HL-60 (cell line): ENCODE measurements around the gene CKAP5.

ENCODE experiments used
- DNase-seq, 2 experiments: peaks; one replicate each; pipeline ENCODE4 v3.0.0-alpha.2; 2010 to 2020; ENCODE audit warnings: low read depth in 1 of 2, low spot score in 1 of 2
- H3K27ac ChIP-seq: fragments of 250-450 bp; sonication (Bioruptor Pico); replicated peaks from 2 replicates; pipeline ENCODE4 v1.5.1; 2020; ENCODE audit warnings: mild to moderate bottlenecking, moderate library complexity
- H3K27me3 ChIP-seq: fragments of 250-450 bp; sonication (Bioruptor Pico); 2 replicates; pipeline ENCODE4 v1.5.1; 2021; ENCODE audit warnings: mild to moderate bottlenecking, moderate library complexity; ENCODE audit not compliant: insufficient read depth, poor library complexity, severe bottlenecking
- H3K4me3 ChIP-seq: replicated peaks from 2 replicates; pipeline ENCODE4 v1.5.1; 2011; ENCODE audit warnings: mild to moderate bottlenecking, control low read depth, low read length; ENCODE audit not compliant: insufficient read depth
- CTCF ChIP-seq: IDR thresholded peaks from one replicate; pipeline ENCODE4 v1.5.1; 2011; ENCODE audit warnings: low read length, control low read depth, inconsistent platforms; ENCODE audit not compliant: insufficient read depth
- GABPA ChIP-seq: IDR thresholded peaks from 2 replicates; pipeline ENCODE4 v1.6.1; 2012; ENCODE audit warnings: low read depth
- POLR2AphosphoS5 ChIP-seq: IDR thresholded peaks from 2 replicates; pipeline ENCODE4 v1.6.1; 2012; ENCODE audit warnings: low read depth
- REST ChIP-seq: IDR thresholded peaks from 2 replicates; pipeline ENCODE4 v1.6.1; 2012; ENCODE audit warnings: low read depth; ENCODE audit not compliant: insufficient replicate concordance
- SPI1 ChIP-seq: IDR thresholded peaks from 2 replicates; pipeline ENCODE4 v1.6.1; 2012; ENCODE audit warnings: low read depth, mild to moderate bottlenecking, borderline replicate concordance

Gene CKAP5

GRCh38 chr11:46856605-46857343 lies 10.7 kb upstream of the CKAP5 start:
- Histone ChIP-seq H3K27ac (no peak overlapping the region), H3K4me3 (no peak overlapping the region), H3K27me3 (no peaks in the 10 kb centered on the region)
- DNase-seq: no peak
- no peak for TF ChIP-seq SPI1
- TF ChIP-seq REST: no peak
- TF ChIP-seq POLR2AphosphoS5: no peak

GRCh38 chr11:46855863-46856262 lies 9.8 kb upstream of the CKAP5 start:
- Histone ChIP-seq H3K27me3 (no peaks in the 10 kb centered on the region), H3K27ac (no peak overlapping the region), H3K4me3 (no peak overlapping the region)
- no peak for DNase-seq
- TF ChIP-seq SPI1: no peak
- no peak for TF ChIP-seq CTCF
- TF ChIP-seq REST: no peak
- no peak for TF ChIP-seq GABPA
- TF ChIP-seq POLR2AphosphoS5: no peak

- Histone ChIP-seq H3K27ac (no peak overlapping the region), H3K27me3 (no peaks in the 10 kb centered on the region), H3K4me3 (no peak overlapping the region)
- DNase-seq: no peak
- TF ChIP-seq REST: no peak
- no peak for TF ChIP-seq SPI1
- TF ChIP-seq POLR2AphosphoS5: no peak
- TF ChIP-seq GABPA: no peak
- no peak for TF ChIP-seq CTCF
These were observed 9.1 kb upstream of the CKAP5 start for GRCh38 chr11:46855167-46855566.
